Measurements from ENCODE around the gene CCDC24. TPM values are rescaled to one million over a fixed set of nuclear protein-coding genes. Genes with fewer than 3 reads are reported as not detected.

CCDC24 gene
- total and polyA plus RNA-seq, 2 of the 13 experiments (the other 11 are each of a cell fraction or from before 2014, with no cell fraction given) = 1.4 to 2.9 TPM

DNA sequence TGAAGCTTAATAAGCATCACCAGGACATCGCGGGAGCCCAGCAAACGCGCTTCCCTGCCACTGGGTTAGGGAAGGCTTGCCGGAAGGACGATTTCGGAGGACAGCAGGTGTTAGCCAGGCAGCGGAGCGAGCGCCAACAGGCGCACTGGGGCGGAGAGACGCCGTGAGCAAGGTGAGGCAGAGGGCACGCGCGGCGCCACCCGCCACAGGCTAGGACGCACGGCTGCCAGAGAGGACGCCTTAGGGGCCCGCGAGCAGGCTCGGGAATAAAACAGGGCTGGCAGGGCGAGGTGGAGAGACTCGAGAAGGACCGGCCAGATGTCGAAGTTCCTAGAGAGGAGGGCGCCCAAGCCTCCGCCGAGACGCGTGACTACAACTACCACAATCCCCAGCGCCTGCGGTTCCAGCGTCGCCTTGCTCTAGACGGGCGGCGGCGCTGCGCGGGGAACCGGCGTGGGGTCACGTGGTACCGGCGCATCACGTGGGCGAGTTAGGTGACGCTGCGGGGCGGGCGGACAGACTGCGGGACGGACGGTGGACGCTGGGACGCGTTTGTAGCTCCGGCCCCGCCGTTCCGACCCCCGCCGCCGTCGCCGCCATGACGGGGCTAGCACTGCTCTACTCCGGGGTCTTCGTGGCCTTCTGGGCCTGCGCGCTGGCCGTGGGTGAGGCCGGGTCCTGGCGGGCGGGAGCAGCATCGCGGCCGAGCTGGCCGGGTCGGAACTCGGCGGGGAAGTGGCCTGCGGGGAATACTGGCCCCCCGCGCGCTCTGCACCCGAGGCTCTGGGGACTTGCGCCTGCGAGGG, 16.8 kb upstream of the CCDC24 start, which contains the start of gene ATP6V0B (continued):
- TF ChIP-seq, protein P1, sequence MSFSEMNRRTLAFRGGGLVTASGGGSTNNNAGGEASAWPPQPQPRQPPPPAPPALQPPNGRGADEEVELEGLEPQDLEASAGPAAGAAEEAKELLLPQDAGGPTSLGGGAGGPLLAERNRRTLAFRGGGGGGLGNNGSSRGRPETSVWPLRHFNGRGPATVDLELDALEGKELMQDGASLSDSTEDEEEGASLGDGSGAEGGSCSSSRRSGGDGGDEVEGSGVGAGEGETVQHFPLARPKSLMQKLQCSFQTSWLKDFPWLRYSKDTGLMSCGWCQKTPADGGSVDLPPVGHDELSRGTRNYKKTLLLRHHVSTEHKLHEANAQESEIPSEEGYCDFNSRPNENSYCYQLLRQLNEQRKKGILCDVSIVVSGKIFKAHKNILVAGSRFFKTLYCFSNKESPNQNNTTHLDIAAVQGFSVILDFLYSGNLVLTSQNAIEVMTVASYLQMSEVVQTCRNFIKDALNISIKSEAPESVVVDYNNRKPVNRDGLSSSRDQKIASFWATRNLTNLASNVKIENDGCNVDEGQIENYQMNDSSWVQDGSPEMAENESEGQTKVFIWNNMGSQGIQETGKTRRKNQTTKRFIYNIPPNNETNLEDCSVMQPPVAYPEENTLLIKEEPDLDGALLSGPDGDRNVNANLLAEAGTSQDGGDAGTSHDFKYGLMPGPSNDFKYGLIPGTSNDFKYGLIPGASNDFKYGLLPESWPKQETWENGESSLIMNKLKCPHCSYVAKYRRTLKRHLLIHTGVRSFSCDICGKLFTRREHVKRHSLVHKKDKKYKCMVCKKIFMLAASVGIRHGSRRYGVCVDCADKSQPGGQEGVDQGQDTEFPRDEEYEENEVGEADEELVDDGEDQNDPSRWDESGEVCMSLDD (CRISPR knock-in tag; IDR thresholded peaks at IDR 0.05; ENCODE audit: borderline replicate concordance) = no peak
- TF ChIP-seq MED1 (CRISPR knock-in tag; IDR thresholded peaks at IDR 0.05) = peak; percentile 47; the same call in 1 of the 2 replicates
- no peak; the same call in 1 of the 2 replicates for TF ChIP-seq HMGXB3 (CRISPR knock-in tag; IDR thresholded peaks at IDR 0.05; ENCODE audit: borderline replicate concordance)
- TF ChIP-seq HNRNPL (IDR thresholded peaks at IDR 0.05; ENCODE audit: low read depth, low read length) = 0 out of 2 replicates have a peak, but pooled peaks have one; percentile 39
- TF ChIP-seq RFX5 (IDR thresholded peaks at IDR 0.05; ENCODE audit: low read depth, low read length) = peak; percentile 61; the same call in 1 of the 2 replicates
- TF ChIP-seq ATM (IDR thresholded peaks at IDR 0.05; ENCODE audit: borderline replicate concordance) = no peak
- peak; percentile 49; the same call in 1 of the 2 replicates for TF ChIP-seq ARHGAP35 (CRISPR knock-in tag; IDR thresholded peaks at IDR 0.05; ENCODE audit: borderline replicate concordance)
- peak; percentile 73; the same call in 1 of the 2 replicates for TF ChIP-seq ZNF850 (CRISPR knock-in tag; conservative IDR thresholded peaks at IDR 0.05)
- no peak for TF ChIP-seq GPN1 (CRISPR knock-in tag; IDR thresholded peaks at IDR 0.05; ENCODE audit: borderline replicate concordance)
- no peak for TF ChIP-seq NCOA5 (CRISPR knock-in tag; IDR thresholded peaks at IDR 0.05)
- no peak for TF ChIP-seq MTF2 (CRISPR knock-in tag; IDR thresholded peaks at IDR 0.05; ENCODE audit: borderline replicate concordance)
- TF ChIP-seq HOXD1 (CRISPR knock-in tag; IDR thresholded peaks at IDR 0.05) = no peak
- TF ChIP-seq ZBTB8A (CRISPR knock-in tag; IDR thresholded peaks at IDR 0.05; ENCODE audit: borderline replicate concordance, low read depth) = no peak
- TF ChIP-seq, protein P2, sequence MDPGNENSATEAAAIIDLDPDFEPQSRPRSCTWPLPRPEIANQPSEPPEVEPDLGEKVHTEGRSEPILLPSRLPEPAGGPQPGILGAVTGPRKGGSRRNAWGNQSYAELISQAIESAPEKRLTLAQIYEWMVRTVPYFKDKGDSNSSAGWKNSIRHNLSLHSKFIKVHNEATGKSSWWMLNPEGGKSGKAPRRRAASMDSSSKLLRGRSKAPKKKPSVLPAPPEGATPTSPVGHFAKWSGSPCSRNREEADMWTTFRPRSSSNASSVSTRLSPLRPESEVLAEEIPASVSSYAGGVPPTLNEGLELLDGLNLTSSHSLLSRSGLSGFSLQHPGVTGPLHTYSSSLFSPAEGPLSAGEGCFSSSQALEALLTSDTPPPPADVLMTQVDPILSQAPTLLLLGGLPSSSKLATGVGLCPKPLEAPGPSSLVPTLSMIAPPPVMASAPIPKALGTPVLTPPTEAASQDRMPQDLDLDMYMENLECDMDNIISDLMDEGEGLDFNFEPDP (CRISPR knock-in tag; conservative IDR thresholded peaks at IDR 0.05) = no peak
- peak; percentile 93 for TF ChIP-seq ZNF574 (CRISPR knock-in tag; IDR thresholded peaks at IDR 0.05)
- TF ChIP-seq ZNF263 (CRISPR knock-in tag; IDR thresholded peaks at IDR 0.05) = peak; percentile 16; the same call in 1 of the 2 replicates
- no peak for TF ChIP-seq ZNF10 (CRISPR knock-in tag; IDR thresholded peaks at IDR 0.05; ENCODE audit: borderline replicate concordance, low read depth)

All from HepG2 (cell line).